ENCODE results near the gene ITGA2.

Gene ITGA2

DNA sequence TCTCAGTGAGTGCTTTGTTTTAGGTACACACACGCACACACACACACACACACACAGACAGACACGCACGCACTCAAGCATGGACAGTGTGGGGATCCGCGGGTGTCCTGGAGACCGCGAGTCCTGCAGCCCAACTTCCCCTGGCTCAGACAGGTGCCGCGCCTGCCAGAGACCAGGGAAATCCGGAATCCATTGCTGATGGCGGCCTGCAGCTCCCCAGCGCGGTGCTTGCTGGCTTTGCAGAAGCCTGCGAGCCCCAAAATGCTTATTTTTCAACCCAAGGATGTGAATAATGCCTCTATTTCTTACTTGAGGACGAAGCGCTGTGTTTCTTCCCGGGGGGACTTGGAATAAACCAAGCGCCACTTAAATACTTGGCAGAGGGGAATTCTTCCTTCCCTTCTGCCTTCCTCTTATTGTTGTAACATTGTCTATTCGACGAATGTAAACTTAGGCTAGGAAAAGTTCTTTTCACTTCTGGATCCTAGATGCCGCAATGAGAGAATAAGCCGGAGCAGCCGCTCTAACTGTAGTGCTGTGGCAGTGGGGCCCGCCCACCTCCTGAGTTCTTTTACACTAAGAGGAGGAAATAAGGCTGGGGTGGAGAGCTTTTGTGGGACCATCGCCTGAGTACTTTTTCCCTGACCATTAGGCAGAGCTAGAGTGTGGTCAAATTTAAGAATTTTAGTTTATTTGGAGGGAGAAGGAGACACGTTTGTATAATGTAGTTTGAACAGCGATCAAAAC, 802 bp downstream of the ITGA2 start:
- no peak for DNase-seq

- DNase-seq: no peak
These were observed 1.4 kb downstream of the ITGA2 start for GRCh38 chr5:52990528-52990925.

GRCh38 chr5:52993367-52993766, 4.2 kb downstream of the ITGA2 start:
- no peak for DNase-seq

- no peak for DNase-seq
These were observed 5.1 kb downstream of the ITGA2 start for GRCh38 chr5:52994266-52994665.

DNA sequence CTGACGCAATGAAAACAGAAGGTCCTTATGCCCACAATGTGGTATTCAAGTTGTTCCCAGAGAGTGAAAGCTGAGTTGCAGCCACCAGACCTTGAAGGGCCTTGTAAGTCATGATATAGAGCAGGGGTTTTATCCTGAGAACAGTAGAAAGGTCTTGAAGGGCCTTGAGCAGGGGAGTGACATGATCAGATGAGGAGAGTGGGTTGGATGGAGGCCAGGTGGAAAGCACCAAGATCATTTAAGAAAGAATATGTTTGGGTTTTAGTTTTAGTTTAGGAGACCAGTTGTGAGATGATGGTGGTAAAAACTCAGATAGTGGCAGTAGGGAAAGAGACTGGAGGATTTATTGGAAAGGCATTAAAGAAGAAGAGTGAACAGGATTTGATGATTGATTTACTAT, 5.9 kb downstream of the ITGA2 start:
- no peak for DNase-seq

- no peak for DNase-seq
These were observed 6.8 kb downstream of the ITGA2 start for GRCh38 chr5:52995914-52996313.

GRCh38 chr5:52996979-52997378, 7.8 kb downstream of the ITGA2 start:
- no peak for DNase-seq

- no peak for DNase-seq
These were observed 8.3 kb downstream of the ITGA2 start for GRCh38 chr5:52997424-52997823.

DNA sequence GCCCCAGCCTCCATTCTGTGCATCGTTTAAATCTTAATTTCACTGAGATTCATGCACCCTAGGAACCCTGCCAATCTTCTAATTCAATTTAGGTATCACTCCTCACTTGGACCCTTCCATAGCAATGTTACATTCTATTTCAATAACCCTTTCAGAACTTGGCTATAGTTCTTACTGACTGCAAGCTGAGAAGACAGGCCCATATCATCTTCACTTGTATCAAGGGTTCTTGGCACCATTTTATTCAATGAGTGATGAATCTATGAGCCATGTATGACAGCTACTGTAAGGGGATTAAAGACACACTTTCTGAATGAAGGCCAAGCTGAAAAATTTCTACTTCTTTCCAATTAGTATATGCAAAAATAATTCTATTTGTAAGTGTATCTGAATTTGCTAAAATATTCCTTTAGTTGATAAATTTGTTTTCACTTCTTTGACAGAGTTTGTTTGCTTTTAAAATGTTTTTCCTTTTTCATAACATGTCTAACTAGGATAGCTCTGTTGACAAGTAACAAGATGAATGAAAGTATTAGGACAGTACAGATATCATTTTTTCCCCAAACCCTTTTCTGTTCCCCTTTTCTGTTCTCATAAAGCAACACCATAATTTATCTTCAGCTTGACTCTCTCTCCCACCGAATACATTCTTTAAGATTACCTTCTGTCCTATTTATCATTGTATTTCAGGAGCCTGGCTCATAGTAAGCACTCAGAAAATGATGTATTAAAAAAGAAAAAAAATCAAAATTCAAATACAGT, 9.6 kb downstream of the ITGA2 start:
- DNase-seq: no peak

- DNase-seq: no peak
These were observed 10.3 kb downstream of the ITGA2 start for GRCh38 chr5:52999344-52999949.

GRCh38 chr5:53001541-53001940, 12.4 kb downstream of the ITGA2 start:
- DNase-seq: no peak

GRCh38 chr5:53002491-53002890, 13.3 kb downstream of the ITGA2 start:
- DNase-seq: no peak

GRCh38 chr5:53003144-53003543, 14.0 kb downstream of the ITGA2 start:
- DNase-seq: no peak

GRCh38 chr5:53006911-53007890, 18.0 kb downstream of the ITGA2 start:
- DNase-seq: no peak

DNA sequence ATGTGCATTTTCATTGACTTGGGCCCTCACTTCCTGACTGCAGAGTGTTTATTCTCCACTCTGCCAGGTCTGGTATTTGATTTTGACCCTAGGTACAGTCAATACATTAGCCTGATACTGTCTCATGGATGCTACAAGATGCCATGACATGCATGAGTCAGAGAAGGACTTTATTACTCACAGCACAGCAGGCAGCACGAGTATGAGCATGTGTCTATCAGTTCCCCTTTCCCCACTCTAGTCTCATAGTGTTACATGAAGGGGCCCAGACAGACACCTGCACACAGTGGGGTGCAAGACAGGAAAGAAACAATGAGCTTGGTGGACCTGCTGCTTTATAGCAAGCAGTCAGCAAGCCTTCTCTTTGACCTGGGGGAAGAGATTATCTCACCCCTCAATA, 19.6 kb downstream of the ITGA2 start:
- no peak for DNase-seq

DNA sequence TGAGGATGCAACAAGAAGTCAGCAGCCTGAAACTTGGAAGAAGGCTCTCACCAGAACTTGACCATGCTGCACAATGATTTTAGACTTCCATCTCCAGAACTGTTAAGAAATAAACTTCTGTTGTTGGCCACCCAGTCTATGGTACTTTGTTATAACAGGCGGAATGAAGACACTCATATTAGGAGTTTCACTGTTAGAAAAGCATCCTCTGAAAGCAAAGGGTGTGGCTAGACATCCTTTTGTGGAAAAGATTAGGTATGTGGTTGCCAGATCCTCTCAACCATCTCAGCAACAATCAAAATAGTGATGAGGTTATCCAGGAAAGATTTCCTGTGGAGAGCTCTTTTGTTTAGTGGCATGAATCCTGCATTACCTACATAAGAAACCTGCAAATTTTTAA, 20.7 kb downstream of the ITGA2 start:
- no peak for DNase-seq

GRCh38 chr5:53010814-53011213, 21.7 kb downstream of the ITGA2 start:
- DNase-seq: no peak

GRCh38 chr5:53011233-53011632, 22.1 kb downstream of the ITGA2 start:
- DNase-seq: no peak

DNA sequence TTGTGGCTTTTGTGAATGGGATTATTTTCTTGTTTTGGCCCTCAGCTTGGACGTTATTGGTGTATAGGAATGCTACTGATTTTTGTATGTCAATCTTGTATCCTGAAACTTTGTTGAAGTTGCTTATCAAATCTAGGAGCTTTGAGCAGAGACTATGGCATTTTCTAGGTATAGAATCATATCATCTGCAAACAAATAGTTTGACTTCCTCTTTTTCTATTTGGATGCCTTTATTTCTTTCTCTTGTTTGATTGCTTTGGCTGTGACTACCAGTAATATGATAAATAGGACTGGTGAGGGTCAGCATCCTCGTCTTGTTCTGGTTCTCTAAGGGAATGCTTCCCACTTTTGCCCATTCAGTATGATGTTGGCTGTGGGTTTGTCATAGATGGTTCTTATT, 24.7 kb downstream of the ITGA2 start:
- no peak for DNase-seq

- no peak for DNase-seq
These were observed 28.2 kb downstream of the ITGA2 start for GRCh38 chr5:53017383-53017782.

- no peak for DNase-seq
These were observed 28.7 kb downstream of the ITGA2 start for GRCh38 chr5:53017794-53018391.

DNA sequence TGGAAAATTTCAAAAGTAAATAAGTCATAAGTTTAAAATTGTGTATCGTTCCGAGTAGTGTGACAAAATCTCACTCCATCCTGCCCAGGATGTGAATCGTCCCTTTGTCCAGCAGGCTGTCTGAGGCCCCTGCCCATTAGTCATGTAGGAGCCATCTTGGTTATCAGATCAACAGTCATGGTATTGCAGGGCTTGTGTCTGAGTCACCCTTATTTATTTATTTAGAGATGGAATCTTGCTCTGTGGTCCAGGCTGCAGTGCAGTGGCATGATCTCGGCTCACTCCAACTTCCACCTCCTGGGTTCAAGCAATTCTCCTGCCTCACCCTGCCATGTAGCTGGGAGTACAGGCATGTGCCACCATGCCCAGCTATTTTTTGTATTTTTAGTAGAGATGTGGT, 30.2 kb downstream of the ITGA2 start:
- no peak for DNase-seq
